Ovary (tissue), 9 donors: ENCODE results near the gene LTB4R. TPM values are rescaled to one million over a fixed set of nuclear protein-coding genes. Genes with fewer than 3 reads are reported as not detected.

Experiments used
- DNase-seq, 5 donors: peaks; one replicate each; pipeline ENCODE4 v3.0.0-alpha.2; 2019 to 2020
- H3K27ac ChIP-seq, 2 donors: fragments of 200-600 bp; one replicate each; pipeline versions ENCODE4 v1.5.1 to v1.8.0; 2019 to 2022
- H3K27me3 ChIP-seq: fragments of 200-600 bp; one replicate; pipeline ENCODE4 v1.8.0; 2022
- H3K36me3 ChIP-seq: fragments of 200-600 bp; sonication (generic); one replicate; pipeline ENCODE4 v1.5.1; 2019
- H3K4me1 ChIP-seq: one replicate; pipeline ENCODE4 v1.8.1; 2013; ENCODE audit warnings: mild to moderate bottlenecking, moderate library complexity; ENCODE audit not compliant: insufficient read depth
- H3K4me3 ChIP-seq: fragments of 200-600 bp; sonication (generic); one replicate; pipeline ENCODE4 v1.5.1; 2017
- H3K9me3 ChIP-seq, 2 donors: fragments of 200-600 bp in 1 of 2; sonication (generic) in 1 of 2; one replicate each; pipeline versions ENCODE4 v1.5.1 to v1.8.1; 2013 to 2019; ENCODE audit warnings: mild to moderate bottlenecking in 1 of 2, moderate library complexity in 1 of 2
- CTCF ChIP-seq, 3 donors: fragments of 450-650 bp in 2 of 3; fragments of 200-600 bp in 1 of 3; IDR thresholded peaks; one replicate each; pipeline versions ENCODE4 v1.5.1 to v1.8.0; 2016 to 2022; ENCODE audit warnings: antibody characterized with exemption in 3 of 3, mild to moderate bottlenecking in 1 of 3
- EP300 ChIP-seq: sonication (generic); formaldehyde crosslinking; IDR thresholded peaks from one replicate; pipeline ENCODE4 v1.6.1; 2017; ENCODE audit warnings: antibody characterized with exemption
- POLR2A ChIP-seq: fragments of 450-650 bp; IDR thresholded peaks from one replicate; pipeline ENCODE4 v1.6.1; 2017; ENCODE audit warnings: antibody characterized with exemption, mild to moderate bottlenecking, moderate library complexity
- whole genome bisulfite sequencing, 3 donors: extraction: QIAGEN DNeasy Blood & Tissue Kit in 1 of 3; methylation state at CpG; one replicate each; pipeline versions ENCODE4 v1.1.5 to v1.1.7; 2013 to 2017; 5-methylcytosine and 5-hydroxymethylcytosine counted together
- intact Hi-C, 4 donors: fragments of 100-400 bp; cut with DNase I; formaldehyde crosslinking; loops; one replicate each; pipeline versions ENCODE4 v1.11.0 to v1.15.1; 2022 to 2023
- polyA plus RNA-seq, 2 donors: library from polyadenylated mRNA; stranded (reverse); fragments of 200-250 nt in 1 of 2; fragments of 350-450 nt in 1 of 2; fragmentation: Illumina TruSeq in 1 of 2; extraction: RNeasy Lipid Tissue Mini Kit (QIAGEN cat#74804) in 1 of 2; gene quantifications; one replicate each; pipeline ENCODE4 v1.2.3, GENCODE V29; 2013 to 2014
- total RNA-seq, 7 donors: library from RNA; depleted of rRNA in 2 of 7; stranded (reverse); fragments of >200 nt in 2 of 7; fragmentation: NEBNext Ultra II Directional in 3 of 7; extraction: Animal tissue kit (Norgen Biotek cat#: 25700) in 3 of 7; gene quantifications; one replicate each; pipeline versions ENCODE4 v1.1.0 to v1.2.4, GENCODE V29; 2016 to 2023
- donor health status: DM: no; HTN: no; CAD: no; lungs with moderate emphysema.
- donor health status: DM: no; HTN: no; CAD: no.
- donor health status: Bipolar disorder and iron deficiency.
- donor health status: DM: yes; HTN: yes; CAD: no.
- donor health status: DM: no; HTN: no; CAD: no.
- donor health status: DM: yes; HTN: yes; CAD: no.

The LTB4R gene
- total and polyA plus RNA-seq, 9 donors: 2.9 to 9.4 (median 7.6) TPM

DNA sequence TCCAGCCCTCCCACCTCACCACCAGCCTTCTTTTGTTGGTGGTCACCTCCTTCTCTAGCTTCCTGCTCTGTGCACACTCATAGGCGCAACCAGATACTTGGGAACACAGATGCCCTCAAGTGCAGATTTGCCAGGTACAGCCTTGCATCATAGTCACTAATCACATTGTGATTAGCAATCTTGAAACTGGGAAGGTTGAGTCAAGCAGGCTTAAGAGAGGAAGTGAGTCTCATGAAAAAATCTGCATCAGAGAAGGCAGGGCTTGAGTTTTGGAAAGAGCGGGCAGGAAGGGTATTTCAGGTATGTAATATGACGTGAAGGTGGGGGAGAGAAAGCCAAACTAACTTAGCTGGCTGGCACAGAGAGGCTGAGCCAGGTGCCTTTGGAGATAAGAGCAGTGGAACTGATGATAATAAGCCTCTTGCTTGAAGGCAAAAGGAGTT, 37.2 kb upstream of the LTB4R start:
- H3K27ac ChIP-seq: no peak overlapping the region

GRCh38 chr14:24277071-24277470, 34.2 kb upstream of the LTB4R start:
- DNase-seq: no peak
- H3K9me3 ChIP-seq: no peaks in the 10 kb centered on the region
- no peaks in the 10 kb centered on the region for H3K36me3 ChIP-seq
- TF ChIP-seq CTCF (IDR thresholded peaks at IDR 0.05) (no peak), POLR2A (no peak), EP300 (no peak)
- no peaks in the 10 kb centered on the region for H3K27me3 ChIP-seq
- intact Hi-C loops: no loop called here
- WGBS, 3 donors: 91 to 95% (median 94%) methylated on average over 6 of the region's 6 CpGs
- H3K4me1 ChIP-seq: no peaks in the 10 kb centered on the region
- no peak overlapping the region for H3K27ac ChIP-seq
- H3K4me3 ChIP-seq: no peak overlapping the region

More for the DNA sequence above, 37.2 kb upstream of the LTB4R start:
- TF ChIP-seq POLR2A: no peak
- no peak for TF ChIP-seq EP300
- no peak for TF ChIP-seq CTCF (IDR thresholded peaks at IDR 0.05)
- no peak for DNase-seq
- Histone ChIP-seq H3K27me3 (no peaks in the 10 kb centered on the region), H3K36me3 (no peaks in the 10 kb centered on the region), H3K4me1 (peaks cover 2% of the 10 kb centered on the region), H3K4me3 (no peak overlapping the region), H3K9me3 (no peaks in the 10 kb centered on the region)
- WGBS, 3 donors: 90 to 93% (median 91%) methylated on average over 3 of the region's 3 CpGs
- intact Hi-C loops: no loop called here

GRCh38 chr14:24277606-24278321, 33.5 kb upstream of the LTB4R start:
- Histone ChIP-seq H3K27me3 (no peaks in the 10 kb centered on the region), H3K9me3 (no peaks in the 10 kb centered on the region), H3K4me3 (no peak overlapping the region), H3K4me1 (no peaks in the 10 kb centered on the region), H3K27ac (no peak overlapping the region), H3K36me3 (no peaks in the 10 kb centered on the region)
- intact Hi-C loops: no loop called here
- WGBS, 3 donors: 79 to 86% (median 85%) methylated on average over 11 of the region's 11 CpGs
- no peak for DNase-seq
- no peak for TF ChIP-seq CTCF (IDR thresholded peaks at IDR 0.05)
- TF ChIP-seq EP300: no peak
- TF ChIP-seq POLR2A: no peak

DNA sequence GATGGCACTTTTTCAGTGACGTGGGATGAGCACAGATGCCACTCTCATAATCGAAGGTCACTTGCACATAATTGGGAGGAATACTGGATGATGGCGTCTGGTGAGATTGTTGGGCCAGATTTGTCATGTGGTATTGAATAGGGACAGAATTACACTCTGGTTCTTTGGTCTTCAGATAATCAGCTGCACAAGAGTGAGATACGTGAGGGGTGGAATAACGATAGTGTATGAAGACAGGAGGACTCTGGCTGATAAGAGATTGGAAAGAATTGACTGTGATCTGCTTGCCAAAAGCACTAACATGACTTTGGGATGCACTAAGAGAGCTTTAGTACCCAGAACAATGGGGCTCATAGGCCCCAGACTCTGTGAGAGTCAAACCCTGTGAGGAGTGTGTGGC, 32.9 kb upstream of the LTB4R start:
- Histone ChIP-seq H3K4me3 (no peak overlapping the region), H3K27me3 (no peaks in the 10 kb centered on the region), H3K36me3 (no peaks in the 10 kb centered on the region), H3K4me1 (no peaks in the 10 kb centered on the region), H3K9me3 (no peaks in the 10 kb centered on the region), H3K27ac (no peak overlapping the region)
- DNase-seq: no peak
- WGBS, 3 donors: 81 to 87% (median 85%) methylated on average over 5 of the region's 5 CpGs
- intact Hi-C loops: no loop called here
- no peak for TF ChIP-seq CTCF (IDR thresholded peaks at IDR 0.05)
